Ectodermal cell (in vitro differentiated cells): ENCODE data around the gene FSTL3.

Experiments
- H3K27ac ChIP-seq: 2 replicates; pipeline ENCODE4 v1.7.0; 2013; ENCODE audit warnings: mild to moderate bottlenecking, low read depth, low read length; ENCODE audit not compliant: insufficient read depth, poor library complexity, severe bottlenecking
- H3K27me3 ChIP-seq: 2 replicates; pipeline ENCODE4 v1.7.0; 2013; ENCODE audit warnings: mild to moderate bottlenecking, low read length; ENCODE audit not compliant: insufficient read depth, control insufficient read depth, poor library complexity, severe bottlenecking
- H3K36me3 ChIP-seq: one replicate; pipeline ENCODE4 v1.7.0; 2013; ENCODE audit warnings: low read length; ENCODE audit not compliant: control insufficient read depth, insufficient read depth
- H3K4me1 ChIP-seq: one replicate; pipeline ENCODE4 v1.7.0; 2013; ENCODE audit warnings: low read length; ENCODE audit not compliant: control insufficient read depth, insufficient read depth
- H3K4me3 ChIP-seq: 2 replicates; pipeline ENCODE4 v1.7.0; 2013; ENCODE audit warnings: low read depth, low read length, control low read depth; ENCODE audit not compliant: insufficient read depth
- H3K9me3 ChIP-seq: 2 replicates; pipeline ENCODE4 v1.7.0; 2013; ENCODE audit warnings: mild to moderate bottlenecking, low read length, moderate library complexity; ENCODE audit not compliant: control insufficient read depth
- WGBS, 2 experiments: methylation state at CpG; one replicate each; pipeline ENCODE4 v1.1.7; 2013; ENCODE audit warnings: missing lambda C conversion rate in 2 of 2; 5-methylcytosine and 5-hydroxymethylcytosine counted together

FSTL3 gene

GRCh38 chr19:652467-653389, 23.5 kb upstream of the FSTL3 start:
- Histone ChIP-seq H3K4me1 (no peaks in the 10 kb centered on the region), H3K36me3 (peaks cover 16% of the 10 kb centered on the region)
- 95 to 96% methylated on average over 54 of the region's 54 CpGs for WGBS, 2 experiments

GRCh38 chr19:653425-653824, 22.8 kb upstream of the FSTL3 start:
- no peak overlapping the region for H3K27ac ChIP-seq
- no peaks in the 10 kb centered on the region for H3K9me3 ChIP-seq
- peaks cover 16% of the 10 kb centered on the region for H3K36me3 ChIP-seq
- H3K27me3 ChIP-seq = no peaks in the 10 kb centered on the region
- H3K4me1 ChIP-seq = no peaks in the 10 kb centered on the region
- 96 to 97% methylated on average over 17 of the region's 17 CpGs for WGBS, 2 experiments
- no peak overlapping the region for H3K4me3 ChIP-seq

More at GRCh38 chr19:652467-653389, 23.5 kb upstream of the FSTL3 start:
- no peak overlapping the region for H3K4me3 ChIP-seq
- H3K27ac ChIP-seq = no peak overlapping the region
- H3K9me3 ChIP-seq = no peaks in the 10 kb centered on the region
- H3K27me3 ChIP-seq = no peaks in the 10 kb centered on the region

- no peaks in the 10 kb centered on the region for H3K27me3 ChIP-seq
- no peak overlapping the region for H3K27ac ChIP-seq
- 94 to 96% methylated on average over 17 of the region's 17 CpGs for WGBS, 2 experiments
- no peaks in the 10 kb centered on the region for H3K9me3 ChIP-seq
- H3K4me3 ChIP-seq = no peak overlapping the region
- peaks cover 5% of the 10 kb centered on the region for H3K4me1 ChIP-seq
- H3K36me3 ChIP-seq = peaks cover 15% of the 10 kb centered on the region
Measured at GRCh38 chr19:655691-656090, 20.5 kb upstream of the FSTL3 start.

GRCh38 chr19:656751-657559, 19.2 kb upstream of the FSTL3 start:
- no peaks in the 10 kb centered on the region for H3K27me3 ChIP-seq
- 93 to 94% methylated on average over 43 of the region's 43 CpGs for WGBS, 2 experiments
- H3K36me3 ChIP-seq = peaks cover 5% of the 10 kb centered on the region
- peaks cover 18% of the 10 kb centered on the region for H3K4me1 ChIP-seq
- no peak overlapping the region for H3K4me3 ChIP-seq
- no peaks in the 10 kb centered on the region for H3K9me3 ChIP-seq
- no peak overlapping the region for H3K27ac ChIP-seq

- H3K9me3 ChIP-seq = no peaks in the 10 kb centered on the region
- H3K4me1 ChIP-seq = peaks cover 19% of the 10 kb centered on the region
- no peaks in the 10 kb centered on the region for H3K27me3 ChIP-seq
- no peak overlapping the region for H3K4me3 ChIP-seq
- H3K36me3 ChIP-seq = no peaks in the 10 kb centered on the region
- no peak overlapping the region for H3K27ac ChIP-seq
- 90 to 93% methylated on average over 19 of the region's 19 CpGs for WGBS, 2 experiments
Measured at GRCh38 chr19:657611-658010, 18.6 kb upstream of the FSTL3 start.

GRCh38 chr19:658059-658839, 17.9 kb upstream of the FSTL3 start:
- WGBS, 2 experiments = 94 to 95% methylated on average over 33 of the region's 33 CpGs
- H3K9me3 ChIP-seq = no peaks in the 10 kb centered on the region
- no peaks in the 10 kb centered on the region for H3K36me3 ChIP-seq
- no peak overlapping the region for H3K27ac ChIP-seq
- H3K4me1 ChIP-seq = peaks cover 19% of the 10 kb centered on the region
- H3K4me3 ChIP-seq = no peak overlapping the region
- H3K27me3 ChIP-seq = no peaks in the 10 kb centered on the region

GRCh38 chr19:658916-659839, 17.0 kb upstream of the FSTL3 start:
- Histone ChIP-seq H3K27me3 (no peaks in the 10 kb centered on the region), H3K36me3 (no peaks in the 10 kb centered on the region)
- WGBS, 2 experiments = 92 to 93% methylated on average over 50 of the region's 50 CpGs

GRCh38 chr19:660793-661426, 15.3 kb upstream of the FSTL3 start:
- no peaks in the 10 kb centered on the region for H3K27me3 ChIP-seq
- H3K4me3 ChIP-seq = peak overlapping the region; percentile 81
- WGBS, 2 experiments = 90 to 91% methylated on average over 20 of the region's 20 CpGs
- no peak overlapping the region for H3K27ac ChIP-seq
- no peaks in the 10 kb centered on the region for H3K9me3 ChIP-seq
- peaks cover 19% of the 10 kb centered on the region for H3K4me1 ChIP-seq
- no peaks in the 10 kb centered on the region for H3K36me3 ChIP-seq

More at GRCh38 chr19:658916-659839, 17.0 kb upstream of the FSTL3 start:
- Histone ChIP-seq H3K4me1 (peaks cover 19% of the 10 kb centered on the region), H3K9me3 (no peaks in the 10 kb centered on the region), H3K27ac (no peak overlapping the region), H3K4me3 (no peak overlapping the region)
